Type B pancreatic cell (in vitro differentiated cells): ENCODE data around the gene PRKCA. TPM values are rescaled to one million over a fixed set of nuclear protein-coding genes. Genes with fewer than 3 reads are reported as not detected.

Experiments used
- DNase-seq: peaks from one replicate; pipeline ENCODE4 v3.0.0; 2021; ENCODE audit warnings: mixed read lengths; ENCODE audit not compliant: unreplicated experiment; ENCODE audit errors: extremely low spot score
- H3K27ac Mint-ChIP-seq: 2 replicates; pipeline ENCODE4 v1.8.0; 2021; ENCODE audit warnings: mild to moderate bottlenecking, mixed read lengths
- H3K27me3 Mint-ChIP-seq: 2 replicates; pipeline ENCODE4 v1.8.0; 2021; ENCODE audit warnings: mixed read lengths
- H3K36me3 Mint-ChIP-seq: 2 replicates; pipeline ENCODE4 v1.8.0; 2021; ENCODE audit warnings: mixed read lengths
- H3K4me1 Mint-ChIP-seq: one replicate; pipeline ENCODE4 v1.8.0; 2021; ENCODE audit warnings: mixed read lengths; ENCODE audit not compliant: unreplicated experiment
- H3K4me3 Mint-ChIP-seq: 2 replicates; pipeline ENCODE4 v1.8.0; 2021; ENCODE audit warnings: mild to moderate bottlenecking, mixed read lengths
- H3K9me3 Mint-ChIP-seq: 2 replicates; pipeline ENCODE4 v1.8.0; 2021; ENCODE audit warnings: mixed read lengths
- CTCF ChIP-seq: fragments of 200-600 bp; sonication (generic); conservative IDR thresholded peaks from 2 replicates; pipeline ENCODE4 v1.5.0; 2021; ENCODE audit warnings: antibody characterized with exemption, mild to moderate bottlenecking
- total RNA-seq: library from RNA; stranded (reverse); gene quantifications from 2 replicates; pipeline ENCODE4 v1.2.1, GENCODE V29; 2021; ENCODE audit warnings: low replicate concordance

The PRKCA gene
- total RNA-seq, 1 donor from 2014 or later: 16.1 TPM

GRCh38 chr17:66580184-66580955 lies 278.0 kb downstream of the PRKCA start:
- no peak for TF ChIP-seq CTCF
- DNase-seq: no peak
- Mint-ChIP-seq H3K4me3 (no peak overlapping the region), H3K9me3 (peaks cover 5% of the 10 kb centered on the region), H3K27me3 (no peaks in the 10 kb centered on the region), H3K36me3 (peaks cover 4% of the 10 kb centered on the region), H3K4me1 (peaks cover 46% of the 10 kb centered on the region), H3K27ac (no peak overlapping the region)

- Mint-ChIP-seq H3K36me3 (peaks cover 4% of the 10 kb centered on the region), H3K27me3 (no peaks in the 10 kb centered on the region), H3K4me1 (peaks cover 46% of the 10 kb centered on the region), H3K27ac (no peak overlapping the region), H3K4me3 (no peak overlapping the region), H3K9me3 (peaks cover 5% of the 10 kb centered on the region)
- no peak for TF ChIP-seq CTCF
- DNase-seq: no peak
Measured at GRCh38 chr17:66580956-66581391, 278.6 kb downstream of the PRKCA start.

DNA sequence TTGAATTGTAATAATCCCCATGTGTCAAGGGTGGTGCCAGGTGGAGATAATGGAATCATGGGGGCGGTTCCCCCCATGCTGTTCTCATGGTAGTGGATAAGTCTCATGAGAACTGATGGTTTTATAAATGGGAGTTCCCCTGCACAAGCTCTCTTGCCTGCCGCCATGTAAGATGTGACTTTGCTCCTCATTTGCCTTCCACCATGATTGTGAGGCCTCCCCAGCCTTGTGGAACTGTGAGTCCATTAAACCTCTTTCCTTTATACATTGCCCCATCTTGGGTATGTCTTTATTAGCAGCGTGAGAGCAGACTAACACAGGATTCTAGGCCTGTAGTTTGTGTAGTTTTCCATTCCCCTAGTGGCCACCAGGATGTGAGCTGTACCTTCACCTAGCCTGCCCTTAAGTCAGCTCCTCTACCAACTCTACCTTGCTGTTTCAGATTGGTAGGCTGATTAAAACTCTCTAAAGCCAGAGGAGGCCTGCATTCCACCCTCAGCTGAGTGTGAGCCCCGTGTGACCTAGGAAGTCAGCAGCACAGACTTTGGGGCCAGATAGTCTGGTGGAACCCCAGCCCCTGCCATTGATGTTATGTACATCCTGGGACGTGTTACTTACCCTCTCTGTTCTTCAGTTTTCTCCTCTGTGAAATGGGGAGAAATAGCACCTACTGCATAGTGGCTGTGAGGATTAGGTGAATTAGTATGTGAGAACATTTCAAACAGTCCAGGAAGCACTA lies 280.1 kb downstream of the PRKCA start:
- Mint-ChIP-seq H3K27me3 (no peaks in the 10 kb centered on the region), H3K4me3 (no peak overlapping the region), H3K36me3 (peaks cover 4% of the 10 kb centered on the region), H3K4me1 (peaks cover 36% of the 10 kb centered on the region), H3K9me3 (peaks cover 5% of the 10 kb centered on the region), H3K27ac (peak overlapping the region; percentile 48)
- peak; percentile 32 for TF ChIP-seq CTCF
- DNase-seq: no peak

DNA sequence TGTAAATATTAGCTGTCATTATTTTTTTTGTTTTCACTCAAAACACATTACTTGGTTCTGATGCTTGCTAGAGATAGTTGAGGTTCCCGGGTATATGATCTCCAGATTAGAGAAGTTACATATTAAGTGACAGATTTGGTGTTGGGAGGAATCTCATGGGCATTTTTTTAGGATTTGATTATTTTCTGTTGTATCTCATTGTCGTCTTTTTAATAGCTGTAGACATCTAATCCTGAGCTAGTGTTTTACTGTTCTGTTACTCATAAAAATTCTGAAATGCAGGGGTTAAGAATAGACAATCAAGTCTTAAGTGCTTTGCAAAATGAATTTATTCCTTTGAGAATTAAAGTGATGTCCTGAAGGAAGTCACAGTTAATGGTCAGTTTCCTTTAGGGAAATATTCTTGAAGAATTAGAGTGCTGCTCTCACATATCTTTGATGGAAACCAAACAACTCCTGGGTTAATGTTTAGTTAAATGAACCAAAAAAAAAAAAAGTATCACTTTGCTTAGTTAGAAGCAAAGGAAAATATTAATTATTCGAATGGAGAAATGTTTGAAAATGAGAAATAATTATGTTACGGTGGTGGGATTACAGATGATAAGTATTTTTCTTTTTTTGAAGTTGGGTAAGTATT lies 280.8 kb downstream of the PRKCA start:
- Mint-ChIP-seq H3K4me3 (no peak overlapping the region), H3K27me3 (no peaks in the 10 kb centered on the region), H3K36me3 (peaks cover 4% of the 10 kb centered on the region), H3K4me1 (peaks cover 35% of the 10 kb centered on the region), H3K27ac (peak overlapping the region; percentile 18), H3K9me3 (peaks cover 5% of the 10 kb centered on the region)
- TF ChIP-seq CTCF: no peak
- no peak for DNase-seq

- Mint-ChIP-seq H3K27me3 (no peaks in the 10 kb centered on the region), H3K4me3 (no peak overlapping the region), H3K4me1 (peaks cover 21% of the 10 kb centered on the region), H3K36me3 (peaks cover 4% of the 10 kb centered on the region), H3K9me3 (peaks cover 5% of the 10 kb centered on the region), H3K27ac (no peak overlapping the region)
- no peak for DNase-seq
- TF ChIP-seq CTCF: no peak
Measured at GRCh38 chr17:66584927-66585326, 282.5 kb downstream of the PRKCA start.
